Neural progenitor cell (in vitro differentiated cells): Measurements from ENCODE around the gene WASHC4. TPM values are rescaled to one million over a fixed set of nuclear protein-coding genes. Genes with fewer than 3 reads are reported as not detected.

Experiments used
- DNase-seq: peaks from one replicate; pipeline ENCODE4 v3.0.0-alpha.2; 2016; ENCODE audit warnings: low spot score
- H2AFZ ChIP-seq: fragments of 200-600 bp; sonication (generic); replicated peaks from 2 replicates; pipeline ENCODE4 v1.6.1; 2016; ENCODE audit warnings: antibody characterized with exemption
- H3F3A ChIP-seq: fragments of 200-600 bp; sonication (generic); 2 replicates; pipeline ENCODE4 v1.6.1; 2016; ENCODE audit warnings: antibody characterized with exemption, low read depth
- H3K27ac ChIP-seq: fragments of 200-600 bp; sonication (generic); 2 replicates; pipeline ENCODE4 v1.5.1; 2016; ENCODE audit warnings: mild to moderate bottlenecking
- H3K27me3 ChIP-seq: fragments of 200-600 bp; sonication (generic); 2 replicates; pipeline ENCODE4 v1.6.1; 2016; ENCODE audit warnings: mild to moderate bottlenecking, moderate library complexity
- H3K36me3 ChIP-seq: fragments of 200-600 bp; sonication (generic); 2 replicates; pipeline ENCODE4 v1.5.1; 2016
- H3K4me1 ChIP-seq: fragments of 200-600 bp; sonication (generic); 2 replicates; pipeline ENCODE4 v1.6.1; 2016; ENCODE audit warnings: mixed run types
- H3K4me2 ChIP-seq: fragments of 200-600 bp; sonication (generic); 2 replicates; pipeline ENCODE4 v1.6.1; 2016
- H3K4me3 ChIP-seq: fragments of 200-600 bp; sonication (generic); 2 replicates; pipeline ENCODE4 v1.5.1; 2016
- H3K79me2 ChIP-seq: fragments of 200-600 bp; sonication (generic); 2 replicates; pipeline ENCODE4 v1.6.1; 2016; ENCODE audit warnings: low read depth
- H3K9ac ChIP-seq: fragments of 200-600 bp; sonication (generic); 2 replicates; pipeline ENCODE4 v1.6.1; 2016
- H3K9me3 ChIP-seq: fragments of 200-600 bp; sonication (generic); 2 replicates; pipeline ENCODE4 v1.5.1; 2016; ENCODE audit warnings: low read depth
- H4K20me1 ChIP-seq: fragments of 200-600 bp; sonication (generic); 2 replicates; pipeline ENCODE4 v1.6.1; 2016; ENCODE audit warnings: low read depth
- H3K27ac Mint-ChIP-seq: 3 replicates; pipeline ENCODE4 v1.8.0; 2021; ENCODE audit warnings: mixed read lengths
- H3K27me3 Mint-ChIP-seq: 2 replicates; pipeline ENCODE4 v1.8.0; 2022; ENCODE audit warnings: low read depth, mild to moderate bottlenecking, inconsistent platforms, moderate library complexity, mixed read lengths; ENCODE audit not compliant: insufficient read depth
- H3K36me3 Mint-ChIP-seq: 3 replicates; pipeline ENCODE4 v1.8.0; 2021; ENCODE audit warnings: mixed read lengths
- H3K4me1 Mint-ChIP-seq: 3 replicates; pipeline ENCODE4 v1.8.0; 2021; ENCODE audit warnings: mixed read lengths
- H3K4me3 Mint-ChIP-seq: 3 replicates; pipeline ENCODE4 v1.8.0; 2021; ENCODE audit warnings: mild to moderate bottlenecking, moderate library complexity, mixed read lengths
- H3K9me3 Mint-ChIP-seq: 3 replicates; pipeline ENCODE4 v1.8.0; 2020; ENCODE audit warnings: mixed read lengths
- CTCF ChIP-seq: fragments of 200-600 bp; sonication (generic); IDR thresholded peaks from 2 replicates; pipeline ENCODE4 v1.5.1; 2017; ENCODE audit warnings: antibody characterized with exemption, mild to moderate bottlenecking
- EZH2 ChIP-seq: fragments of 200-600 bp; sonication (generic); IDR thresholded peaks from 2 replicates; pipeline ENCODE4 v1.6.1; 2017; ENCODE audit warnings: antibody characterized with exemption, mild to moderate bottlenecking, moderate library complexity
- EZH2phosphoT487 ChIP-seq: fragments of 200-600 bp; sonication (generic); IDR thresholded peaks from 2 replicates; pipeline ENCODE4 v1.6.1; 2017; ENCODE audit warnings: antibody characterized with exemption
- total RNA-seq: library from RNA; depleted of rRNA; stranded (reverse); fragments of >200 nt; gene quantifications from 2 replicates; pipeline ENCODE4 v1.2.3, GENCODE V29; 2015; ENCODE audit warnings: low replicate concordance

WASHC4 gene
- total RNA-seq, 1 donor from 2014 or later: 81.1 TPM

- no peak for TF ChIP-seq CTCF
- no peak for TF ChIP-seq EZH2
- H2AFZ ChIP-seq: no peak overlapping the region
- Mint-ChIP-seq H3K27me3 (no peaks in the 10 kb centered on the region), H3K36me3 (peaks cover 32% of the 10 kb centered on the region), H3K4me1 (peaks cover 4% of the 10 kb centered on the region), H3K4me3 (no peak overlapping the region), H3K9me3 (no peaks in the 10 kb centered on the region), H3K27ac (no peak overlapping the region)
- H3K9me3 ChIP-seq: no peaks in the 10 kb centered on the region
- H3K27ac ChIP-seq: no peak overlapping the region
- peaks cover 4% of the 10 kb centered on the region for H3K4me1 ChIP-seq
- H3K79me2 ChIP-seq: no peaks in the 10 kb centered on the region
- no peaks in the 10 kb centered on the region for H3K27me3 ChIP-seq
- no peaks in the 10 kb centered on the region for H3F3A ChIP-seq
- H4K20me1 ChIP-seq: peaks cover 6% of the 10 kb centered on the region
- DNase-seq: no peak
- H3K4me3 ChIP-seq: no peak overlapping the region
- peaks cover 11% of the 10 kb centered on the region for H3K36me3 ChIP-seq
- no peak overlapping the region for H3K4me2 ChIP-seq
- no peak overlapping the region for H3K9ac ChIP-seq
Measured at GRCh38 chr12:105214148-105214547, 106.6 kb downstream of the WASHC4 start.

- Histone ChIP-seq H3K9ac (no peak overlapping the region), H3K36me3 (peaks cover 11% of the 10 kb centered on the region), H3K9me3 (no peaks in the 10 kb centered on the region), H3F3A (no peaks in the 10 kb centered on the region), H3K79me2 (no peaks in the 10 kb centered on the region), H3K4me1 (peaks cover 4% of the 10 kb centered on the region), H3K27me3 (no peaks in the 10 kb centered on the region), H3K4me2 (no peak overlapping the region), H4K20me1 (peaks cover 10% of the 10 kb centered on the region), H2AFZ (no peak overlapping the region), H3K4me3 (no peak overlapping the region), H3K27ac (no peak overlapping the region)
- no peak for DNase-seq
- Mint-ChIP-seq H3K4me3 (no peak overlapping the region), H3K27ac (no peak overlapping the region), H3K27me3 (no peaks in the 10 kb centered on the region), H3K9me3 (no peaks in the 10 kb centered on the region), H3K36me3 (peaks cover 32% of the 10 kb centered on the region), H3K4me1 (peaks cover 4% of the 10 kb centered on the region)
- no peak for TF ChIP-seq CTCF
- no peak for TF ChIP-seq EZH2
- TF ChIP-seq EZH2phosphoT487: no peak
Measured at GRCh38 chr12:105214670-105215375, 107.3 kb downstream of the WASHC4 start.

GRCh38 chr12:105218434-105218833 lies 110.9 kb downstream of the WASHC4 start:
- H3K4me3 ChIP-seq: no peak overlapping the region
- H4K20me1 ChIP-seq: peaks cover 24% of the 10 kb centered on the region
- no peak overlapping the region for H3K9ac ChIP-seq
- no peaks in the 10 kb centered on the region for H3F3A ChIP-seq
- TF ChIP-seq EZH2phosphoT487 (no peak), EZH2 (no peak), CTCF (no peak)
- no peaks in the 10 kb centered on the region for H3K27me3 ChIP-seq
- no peak overlapping the region for H3K4me2 ChIP-seq
- Mint-ChIP-seq H3K27me3 (no peaks in the 10 kb centered on the region), H3K27ac (no peak overlapping the region), H3K36me3 (peaks cover 40% of the 10 kb centered on the region), H3K9me3 (no peaks in the 10 kb centered on the region), H3K4me1 (peaks cover 6% of the 10 kb centered on the region), H3K4me3 (no peak overlapping the region)
- H3K27ac ChIP-seq: no peak overlapping the region
- H3K4me1 ChIP-seq: peaks cover 4% of the 10 kb centered on the region
- DNase-seq: no peak
- H3K79me2 ChIP-seq: no peaks in the 10 kb centered on the region
- no peaks in the 10 kb centered on the region for H3K9me3 ChIP-seq
- H3K36me3 ChIP-seq: peaks cover 11% of the 10 kb centered on the region
- no peak overlapping the region for H2AFZ ChIP-seq

Other genes with a start within 250 kb of the WASHC4 start
- gene SLC41A2, start 149.4 kb upstream of the WASHC4 start, total RNA-seq: 1.7 and 11.9 TPM in 2 replicates
- 8.6 and 8.9 TPM in 2 replicates for gene NOPCHAP1, start 121.4 kb upstream of the WASHC4 start, total RNA-seq
- gene ALDH1L2, start 23.3 kb upstream of the WASHC4 start, total RNA-seq: 0.13 and 0.68 TPM in 2 replicates
- gene APPL2, start 128.4 kb downstream of the WASHC4 start, total RNA-seq: 27.7 and 37.5 TPM in 2 replicates
- 32.7 and 59.9 TPM in 2 replicates for gene C12orf75, start 223.0 kb downstream of the WASHC4 start, total RNA-seq